Spleen (tissue), 11 donors: Measurements from ENCODE around the gene GJD2. TPM values are rescaled to one million over a fixed set of nuclear protein-coding genes. Genes with fewer than 3 reads are reported as not detected.

ENCODE experiments used
- DNase-seq: peaks from one replicate; pipeline ENCODE4 v3.0.0-alpha.2; 2020
- H3K27ac ChIP-seq, 8 donors: fragments of 200-600 bp; sonication (generic) in 7 of 8; 1 replicate in 4 of 8; 2 replicates in 4 of 8; pipeline versions ENCODE4 v1.5.0 to v1.8.0; 2016 to 2021; ENCODE audit warnings: inconsistent platforms in 4 of 8, mild to moderate bottlenecking in 4 of 8, moderate library complexity in 1 of 8
- H3K27me3 ChIP-seq, 7 donors: fragments of 200-600 bp; sonication (generic) in 6 of 7; replicated peaks in 1 of 7; 1 replicate in 4 of 7; 2 replicates in 3 of 7; pipeline versions ENCODE4 v1.5.0 to v1.8.0; 2016 to 2021; ENCODE audit warnings: inconsistent platforms in 3 of 7, mild to moderate bottlenecking in 1 of 7
- H3K36me3 ChIP-seq, 6 donors: fragments of 200-600 bp; sonication (generic) in 5 of 6; 1 replicate in 4 of 6; 2 replicates in 2 of 6; pipeline versions ENCODE4 v1.5.0 to v1.8.0; 2016 to 2021; ENCODE audit warnings: inconsistent platforms in 2 of 6
- H3K4me1 ChIP-seq, 6 donors: fragments of 200-600 bp; sonication (generic) in 5 of 6; 1 replicate in 3 of 6; 2 replicates in 3 of 6; pipeline versions ENCODE4 v1.5.0 to v1.8.0; 2016 to 2021; ENCODE audit warnings: inconsistent platforms in 3 of 6
- H3K4me3 ChIP-seq, 8 donors: fragments of 200-600 bp; sonication (generic) in 7 of 8; 1 replicate in 4 of 8; 2 replicates in 4 of 8; pipeline versions ENCODE4 v1.5.0 to v1.8.0; 2016 to 2021; ENCODE audit warnings: inconsistent platforms in 4 of 8, mild to moderate bottlenecking in 4 of 8, moderate library complexity in 2 of 8
- H3K9me3 ChIP-seq, 8 donors: fragments of 200-600 bp; sonication (generic) in 7 of 8; 1 replicate in 4 of 8; 2 replicates in 4 of 8; pipeline versions ENCODE4 v1.5.0 to v1.8.0; 2016 to 2021; ENCODE audit warnings: inconsistent platforms in 4 of 8
- CTCF ChIP-seq, 11 experiments: fragments of 200-600 bp in 7 of 11; fragments of 450-650 bp in 4 of 11; sonication (generic) in 4 of 11; IDR thresholded peaks in 8 of 11; conservative IDR thresholded peaks in 3 of 11; 1 replicate in 7 of 11; 2 replicates in 4 of 11; pipeline versions ENCODE4 v1.4.0 to v1.8.0; 2016 to 2021; ENCODE audit warnings: antibody characterized with exemption in 11 of 11, inconsistent platforms in 4 of 11, mild to moderate bottlenecking in 1 of 11
- POLR2A ChIP-seq, 3 donors: fragments of 450-650 bp; IDR thresholded peaks; one replicate each; pipeline ENCODE4 v1.5.1; 2017; ENCODE audit warnings: antibody characterized with exemption in 3 of 3, mild to moderate bottlenecking in 1 of 3
- POLR2AphosphoS5 ChIP-seq, 3 donors: sonication (generic); formaldehyde crosslinking; IDR thresholded peaks; one replicate each; pipeline ENCODE4 v1.5.1; 2017; ENCODE audit warnings: antibody characterized with exemption in 3 of 3
- WGBS, 5 donors: extraction: QIAGEN DNeasy Blood & Tissue Kit in 3 of 5; methylation state at CpG; one replicate each; pipeline versions ENCODE4 v1.1.5 to v1.1.7; 2013 to 2018; 5-methylcytosine and 5-hydroxymethylcytosine counted together
- intact Hi-C: fragments of 100-400 bp; cut with DNase I; formaldehyde crosslinking; loops from one replicate; pipeline ENCODE4 v1.15.0; 2023; ENCODE audit warnings: low total_unique reads
- polyA plus RNA-seq, 3 donors: library from polyadenylated mRNA; stranded (reverse); fragments of 200-250 nt; gene quantifications; one replicate each; pipeline ENCODE4 v1.2.1, GENCODE V29; 2013
- total RNA-seq, 7 donors: library from RNA; depleted of rRNA in 3 of 7; stranded (reverse); fragments of >200 nt in 3 of 7; fragmentation: NEBNext Ultra II Directional in 4 of 7; extraction: Animal tissue kit (Norgen Biotek cat#: 25700) in 4 of 7; gene quantifications; one replicate each; pipeline versions ENCODE4 v1.1.0 to v1.2.1, GENCODE V29; 2016 to 2021
- donor health status: healthy with polysubstance abuse.
- donor health status: DM: no; HTN: no; CAD: no; lungs with moderate emphysema.
- donor health status: DM: no; HTN: no; CAD: no.
- donor health status: Bipolar disorder and iron deficiency.
- donor health status: healthy.
- donor health status: DM: no; HTN: no; CAD: no.
- donor health status: DM: yes; HTN: yes; CAD: no.

Gene GJD2
- total and polyA plus RNA-seq, 10 donors = 0.02 TPM; not detected in 9

GRCh38 chr15:34783431-34783830 lies 28.6 kb upstream of the GJD2 start:
- Histone ChIP-seq H3K27ac (no peak overlapping the region), H3K4me1 (no peaks in the 10 kb centered on the region), H3K9me3 (peaks cover 0 to 16% (median 7%) of the 10 kb centered on the region in 8 donors), H3K27me3 (peaks cover 0 to 11% (median 0%) of the 10 kb centered on the region in 7 donors), H3K36me3 (no peaks in the 10 kb centered on the region), H3K4me3 (no peak overlapping the region)
- TF ChIP-seq POLR2AphosphoS5 (IDR thresholded peaks at IDR 0.05) (no peak), POLR2A (IDR thresholded peaks at IDR 0.05) (no peak), CTCF (IDR thresholded peaks at IDR 0.05 in 8 of 11, conservative IDR thresholded peaks at IDR 0.05 in 3 of 11) (no peak)
- intact Hi-C loops = no loop called here
- 89 to 97% (median 93%) methylated on average over 2 of the region's 2 CpGs for WGBS, 5 donors
- no peak for DNase-seq

- peaks cover 0 to 16% (median 7%) of the 10 kb centered on the region in 8 donors for H3K9me3 ChIP-seq
- intact Hi-C loops = no loop called here
- no peaks in the 10 kb centered on the region for H3K36me3 ChIP-seq
- H3K27me3 ChIP-seq = peaks cover 0 to 11% (median 0%) of the 10 kb centered on the region in 7 donors
- no peaks in the 10 kb centered on the region for H3K4me1 ChIP-seq
- DNase-seq = no peak
- H3K27ac ChIP-seq = no peak overlapping the region
- TF ChIP-seq CTCF (IDR thresholded peaks at IDR 0.05 in 8 of 11, conservative IDR thresholded peaks at IDR 0.05 in 3 of 11) = no peak
- 75 to 86% (median 81%) methylated on average over 3 of the region's 3 CpGs for whole genome bisulfite sequencing, 5 donors
- H3K4me3 ChIP-seq = no peak overlapping the region
These were observed 28.1 kb upstream of the GJD2 start for GRCh38 chr15:34782901-34783300.

- TF ChIP-seq POLR2AphosphoS5 (IDR thresholded peaks at IDR 0.05) = no peak
- TF ChIP-seq POLR2A (IDR thresholded peaks at IDR 0.05) = no peak
- no peak for TF ChIP-seq CTCF (IDR thresholded peaks at IDR 0.05 in 8 of 11, conservative IDR thresholded peaks at IDR 0.05 in 3 of 11)
- H3K36me3 ChIP-seq = no peaks in the 10 kb centered on the region
- intact Hi-C loops = no loop called here
- H3K9me3 ChIP-seq = peaks cover 0 to 16% (median 7%) of the 10 kb centered on the region in 8 donors
- H3K27me3 ChIP-seq = peaks cover 0 to 11% (median 0%) of the 10 kb centered on the region in 7 donors
- no peak overlapping the region for H3K4me3 ChIP-seq
- no peak overlapping the region for H3K27ac ChIP-seq
- no peaks in the 10 kb centered on the region for H3K4me1 ChIP-seq
- WGBS, 5 donors = 76 to 89% (median 81%) methylated on average over 2 of the region's 2 CpGs
- no peak for DNase-seq
These were observed 25.9 kb upstream of the GJD2 start for GRCh38 chr15:34780725-34781124.

- DNase-seq = no peak
- peaks cover 0 to 7% (median 0%) of the 10 kb centered on the region in 7 donors for H3K27me3 ChIP-seq
- H3K4me3 ChIP-seq = no peak overlapping the region
- peaks cover 0 to 15% (median 7%) of the 10 kb centered on the region in 8 donors for H3K9me3 ChIP-seq
- intact Hi-C loops = no loop called here
- WGBS, 5 donors = 71 to 92% (median 91%) methylated on average over 2 of the region's 2 CpGs
- TF ChIP-seq POLR2AphosphoS5 (IDR thresholded peaks at IDR 0.05) (no peak), POLR2A (IDR thresholded peaks at IDR 0.05) (no peak), CTCF (IDR thresholded peaks at IDR 0.05 in 8 of 11, conservative IDR thresholded peaks at IDR 0.05 in 3 of 11) (no peak)
- no peaks in the 10 kb centered on the region for H3K4me1 ChIP-seq
- no peak overlapping the region for H3K27ac ChIP-seq
- H3K36me3 ChIP-seq = no peaks in the 10 kb centered on the region
These were observed 21.9 kb upstream of the GJD2 start for GRCh38 chr15:34776606-34777105.
